ENCODE data around the gene ADCYAP1R1. TPM values are rescaled to one million over a fixed set of nuclear protein-coding genes. Genes with fewer than 3 reads are reported as not detected.

ADCYAP1R1 gene
- total and polyA plus RNA-seq, 3 donors from 2014 or later: 3.2 to 4.8 (median 4.3) TPM

GRCh38 chr7:31055471-31055870, 3.4 kb downstream of the ADCYAP1R1 start:
- Histone ChIP-seq H3K9me3 (no peaks in the 10 kb centered on the region), H3K27ac (no peak overlapping the region), H3K4me1 (no peaks in the 10 kb centered on the region), H3K27me3 (no peaks in the 10 kb centered on the region), H3K4me3 (no peak overlapping the region), H3K36me3 (ENCODE audit: low read depth, missing control alignments) (no peaks in the 10 kb centered on the region)
- 84 to 87% methylated on average over 5 of the region's 5 CpGs for WGBS, 2 donors
- intact Hi-C loops (cut with DNase I; ENCODE audit: low total_unique reads): no loop called here
- no peak for TF ChIP-seq CTCF (IDR thresholded peaks at IDR 0.05)
- no peak for TF ChIP-seq POLR2A (IDR thresholded peaks at IDR 0.05)
- no peak for DNase-seq

DNA sequence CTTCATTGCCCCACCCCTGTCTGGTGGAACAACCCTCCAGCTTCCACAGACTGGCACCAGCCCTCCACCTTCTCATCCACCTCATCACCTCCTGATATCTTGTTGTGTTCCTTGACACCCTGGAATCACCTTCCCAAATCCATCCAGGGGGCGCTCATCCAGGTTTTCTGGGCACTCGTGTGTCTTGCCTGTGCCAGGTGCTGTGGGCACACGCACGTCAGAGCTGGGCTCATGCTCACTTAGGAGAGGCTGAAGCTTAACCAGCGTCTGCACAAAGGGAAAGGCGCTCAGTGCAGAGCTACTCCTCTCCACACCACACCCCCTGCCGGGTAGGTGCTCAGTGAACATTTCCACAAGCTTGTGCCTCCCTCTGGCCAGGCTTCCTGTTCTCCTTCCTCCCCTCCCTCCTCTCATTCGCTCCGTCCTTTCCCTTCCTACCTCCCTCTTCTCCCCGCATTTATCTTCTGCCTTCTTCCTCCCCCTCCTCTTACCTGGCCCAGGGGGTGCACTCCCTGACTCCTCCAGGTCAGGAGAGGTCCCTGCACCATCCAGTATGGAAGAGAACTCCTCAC, 4.8 kb downstream of the ADCYAP1R1 start:
- no peaks in the 10 kb centered on the region for H3K27me3 ChIP-seq
- H3K9me3 ChIP-seq: no peaks in the 10 kb centered on the region
- no peaks in the 10 kb centered on the region for H3K36me3 ChIP-seq (ENCODE audit: low read depth, missing control alignments)
- no peak for DNase-seq
- no peaks in the 10 kb centered on the region for H3K4me1 ChIP-seq
- no peak overlapping the region for H3K27ac ChIP-seq
- TF ChIP-seq POLR2A (IDR thresholded peaks at IDR 0.05): no peak
- no peak for TF ChIP-seq CTCF (IDR thresholded peaks at IDR 0.05)
- WGBS, 2 donors: 77 to 87% methylated on average over 10 of the region's 10 CpGs
- intact Hi-C loops (cut with DNase I; ENCODE audit: low total_unique reads): no loop called here
- H3K4me3 ChIP-seq: no peak overlapping the region

GRCh38 chr7:31058122-31058521, 6.0 kb downstream of the ADCYAP1R1 start:
- no peaks in the 10 kb centered on the region for H3K27me3 ChIP-seq
- 91% methylated on average over 7 of the region's 7 CpGs; no CpG with 5 or more reads in 1 of the 2 donors for WGBS, 2 donors
- no peaks in the 10 kb centered on the region for H3K9me3 ChIP-seq
- no peak overlapping the region for H3K4me3 ChIP-seq
- no peaks in the 10 kb centered on the region for H3K36me3 ChIP-seq (ENCODE audit: low read depth, missing control alignments)
- TF ChIP-seq CTCF (IDR thresholded peaks at IDR 0.05) (no peak), POLR2A (IDR thresholded peaks at IDR 0.05) (no peak)
- no peak overlapping the region for H3K27ac ChIP-seq
- DNase-seq: no peak
- intact Hi-C loops (cut with DNase I; ENCODE audit: low total_unique reads): no loop called here
- no peaks in the 10 kb centered on the region for H3K4me1 ChIP-seq

DNA sequence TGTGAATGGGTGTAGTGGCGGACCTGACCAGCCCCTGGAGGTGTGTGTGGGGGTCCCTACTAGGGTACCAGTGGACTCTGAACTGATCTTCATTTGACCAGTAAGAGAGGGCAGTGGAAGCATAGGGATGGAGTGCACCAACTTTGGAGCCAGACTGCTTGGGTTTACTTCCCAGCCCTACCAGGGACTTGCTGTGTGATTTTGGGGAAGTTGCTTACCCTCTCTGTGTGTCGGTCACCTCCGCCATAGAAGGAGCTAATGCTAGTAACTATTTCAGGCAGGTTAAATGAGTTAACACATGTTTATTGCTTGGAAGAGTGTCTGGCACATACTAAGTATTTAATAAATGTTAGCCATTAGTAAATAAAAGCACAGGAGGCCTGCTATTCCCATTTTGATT, 6.6 kb downstream of the ADCYAP1R1 start:
- no peak for DNase-seq
- no peaks in the 10 kb centered on the region for H3K4me1 ChIP-seq
- H3K36me3 ChIP-seq (ENCODE audit: low read depth, missing control alignments): no peaks in the 10 kb centered on the region
- no peaks in the 10 kb centered on the region for H3K27me3 ChIP-seq
- no peak overlapping the region for H3K4me3 ChIP-seq
- 76 to 98% methylated on average over 3 of the region's 3 CpGs for WGBS, 2 donors
- no peak for TF ChIP-seq CTCF (IDR thresholded peaks at IDR 0.05)
- no peaks in the 10 kb centered on the region for H3K9me3 ChIP-seq
- intact Hi-C loops (cut with DNase I; ENCODE audit: low total_unique reads): no loop called here
- H3K27ac ChIP-seq: no peak overlapping the region

DNA sequence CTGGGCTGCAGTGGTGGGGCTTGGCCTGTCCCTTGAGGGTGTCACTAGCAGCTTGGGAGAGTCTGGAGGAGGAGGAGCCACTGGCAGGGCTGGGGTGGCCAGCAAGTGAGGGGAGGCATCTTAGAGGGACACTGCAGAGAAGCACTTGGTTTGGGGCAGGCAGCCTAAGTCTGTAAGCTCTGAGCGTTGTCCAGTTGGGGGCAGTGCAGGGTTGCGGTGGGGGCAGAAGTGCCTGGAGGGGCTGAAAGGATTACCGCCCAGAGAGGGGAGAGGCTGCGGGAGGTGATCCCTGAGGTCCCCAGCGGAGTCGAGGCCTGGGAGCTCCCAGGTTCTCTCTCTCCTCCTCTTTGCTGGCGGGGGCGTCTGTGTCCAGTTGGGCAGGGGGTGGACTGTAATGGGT, 7.4 kb downstream of the ADCYAP1R1 start:
- Histone ChIP-seq H3K36me3 (ENCODE audit: low read depth, missing control alignments) (no peaks in the 10 kb centered on the region), H3K9me3 (no peaks in the 10 kb centered on the region), H3K27me3 (no peaks in the 10 kb centered on the region), H3K27ac (no peak overlapping the region), H3K4me3 (no peak overlapping the region), H3K4me1 (no peaks in the 10 kb centered on the region)
- intact Hi-C loops (cut with DNase I; ENCODE audit: low total_unique reads): no loop called here
- WGBS, 2 donors: 66 to 87% methylated on average over 8 of the region's 8 CpGs
- TF ChIP-seq CTCF (IDR thresholded peaks at IDR 0.05) (no peak), POLR2A (IDR thresholded peaks at IDR 0.05) (no peak)
- DNase-seq: no peak
